T-helper 2 cell treated with Interferon-gamma antibody and Interleukin-4, amounts not matched to agents 100 ng/mL and 5 ng/mL, for 36 hours (primary cell): ENCODE measurements around the gene UVRAG. TPM values are rescaled to one million over a fixed set of nuclear protein-coding genes. Genes with fewer than 3 reads are reported as not detected.

ENCODE experiments used
- intact Hi-C: fragments of 100-400 bp; cut with micrococcal nuclease; formaldehyde crosslinking; loops from one replicate; pipeline ENCODE4 v1.15.1; 2023
- total RNA-seq: library from RNA; stranded (reverse); gene quantifications from 2 replicates; pipeline ENCODE4 v1.2.3, GENCODE V29; 2022

UVRAG gene
- total RNA-seq, 1 donor from 2014 or later, result 24.0 TPM

DNA sequence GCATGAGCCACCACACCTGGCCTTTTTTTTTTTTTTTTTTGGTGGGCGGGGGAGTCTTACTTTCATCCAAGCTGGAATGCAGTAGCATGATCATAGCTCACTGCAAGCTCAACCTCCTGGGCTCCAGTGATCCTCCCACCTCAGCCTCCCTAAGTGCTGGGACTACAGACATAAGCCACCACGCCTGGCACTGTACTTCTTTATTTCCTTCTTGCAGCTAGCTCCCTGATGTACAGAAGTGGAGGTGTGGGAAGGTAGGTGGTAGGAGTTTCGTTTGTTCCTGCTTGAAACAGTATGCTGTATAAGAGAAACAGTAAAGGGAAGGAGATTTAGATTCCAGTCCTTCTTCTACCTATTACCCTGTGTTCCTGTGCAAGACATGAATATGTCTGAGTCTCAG is 319.2 kb downstream of the UVRAG start:
- intact Hi-C loops, result no loop called here

DNA sequence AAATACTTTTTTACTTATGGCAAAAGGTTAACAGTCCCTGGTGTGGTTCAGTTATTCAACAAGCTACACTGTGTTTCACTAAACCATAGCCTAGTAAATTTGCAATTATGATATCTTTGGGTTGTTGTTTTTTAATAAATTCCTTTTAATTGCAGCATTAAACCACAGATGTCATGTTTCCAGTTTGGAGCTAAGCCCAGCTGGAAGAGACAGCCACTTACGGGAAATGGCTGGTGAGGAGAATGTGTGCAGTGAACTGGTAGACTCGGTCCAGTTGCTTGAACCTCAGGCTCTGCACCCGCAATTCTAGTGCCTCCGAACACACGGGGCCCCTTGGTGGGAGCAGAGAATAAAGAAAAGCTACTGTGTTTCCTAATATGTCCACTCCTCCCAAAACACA is 320.5 kb downstream of the UVRAG start:
- intact Hi-C loops, result no loop called here

DNA sequence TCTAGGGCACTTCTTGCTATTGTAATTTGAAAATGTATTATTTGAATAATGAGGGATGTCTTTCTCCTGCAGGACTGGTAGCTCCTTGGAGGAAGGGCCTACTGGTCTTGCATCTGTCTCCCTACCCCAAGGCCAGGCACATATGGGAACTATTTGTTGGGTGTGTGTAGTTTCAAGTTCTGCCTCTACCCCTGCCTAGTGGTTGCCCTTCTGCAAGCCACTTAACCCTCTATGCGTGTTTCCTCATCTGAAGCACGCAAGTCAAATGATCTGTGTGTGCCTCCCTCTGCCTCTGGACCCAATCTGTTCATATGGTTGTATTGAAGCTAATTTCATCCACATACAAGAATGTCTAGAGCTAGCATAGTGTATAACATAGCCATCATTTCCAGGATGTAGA is 324.3 kb downstream of the UVRAG start:
- intact Hi-C loops, result no loop called here

DNA sequence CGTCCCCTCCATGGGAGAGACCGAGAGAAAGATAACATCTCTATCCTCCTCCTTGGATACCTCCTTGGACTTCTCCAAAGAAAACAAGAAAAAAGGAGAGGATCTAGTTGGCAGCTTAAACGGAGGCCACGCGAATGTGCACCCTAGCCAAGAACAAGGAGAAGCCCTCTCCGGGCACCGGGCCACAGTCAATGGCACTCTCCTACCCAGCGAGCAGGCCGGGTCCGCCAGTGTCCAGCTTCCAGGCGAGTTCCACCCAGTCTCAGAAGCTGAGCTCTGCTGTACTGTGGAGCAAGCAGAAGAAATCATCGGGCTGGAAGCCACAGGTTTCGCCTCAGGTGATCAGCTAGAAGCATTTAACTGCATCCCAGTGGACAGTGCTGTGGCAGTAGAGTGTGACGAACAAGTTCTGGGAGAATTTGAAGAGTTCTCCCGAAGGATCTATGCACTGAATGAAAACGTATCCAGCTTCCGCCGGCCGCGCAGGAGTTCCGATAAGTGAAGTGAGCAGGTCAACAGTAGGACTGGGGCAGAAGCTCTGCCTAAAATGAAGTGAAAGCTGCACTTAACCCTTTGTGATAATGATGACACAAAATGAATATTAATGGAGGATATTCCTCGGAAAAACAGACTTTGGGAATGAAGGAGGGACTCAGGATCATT is 326.0 kb downstream of the UVRAG start:
- intact Hi-C loops, result no loop called here

DNA sequence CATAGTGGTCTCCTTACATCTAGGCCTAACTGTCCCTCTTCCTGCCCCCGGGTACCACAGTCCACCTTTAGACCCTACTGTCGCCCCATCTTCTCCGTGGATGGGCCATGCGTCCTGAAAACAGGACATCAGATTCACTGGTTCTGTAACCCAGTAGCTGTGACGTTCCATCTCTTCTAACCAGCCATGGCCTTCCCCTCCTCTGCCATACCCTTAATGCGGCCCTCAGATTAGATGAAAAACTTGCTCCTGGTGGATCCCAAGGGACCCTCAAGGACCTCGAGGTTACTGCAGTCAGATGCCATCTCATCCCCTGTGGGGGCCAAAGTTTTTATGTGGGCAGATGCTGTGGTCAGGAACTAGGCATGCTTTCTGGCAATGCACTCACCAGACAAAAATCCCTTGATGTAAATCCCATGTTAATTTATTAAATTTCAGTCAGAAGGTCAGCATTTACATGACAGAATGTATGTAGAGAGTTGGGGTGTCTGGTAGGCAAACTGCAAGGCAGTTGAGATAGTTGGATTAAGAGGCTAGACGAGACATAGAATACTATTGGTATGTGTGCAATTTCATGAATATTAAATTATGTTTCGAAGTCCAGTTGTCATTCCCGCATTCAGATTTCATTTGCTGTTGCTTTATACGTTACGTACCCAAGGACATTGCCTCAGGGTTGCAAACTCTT is 327.0 kb downstream of the UVRAG start:
- intact Hi-C loops, result no loop called here

- intact Hi-C loops, result no loop called here
These were observed 328.3 kb downstream of the UVRAG start for GRCh38 chr11:76143274-76143673.

GRCh38 chr11:76147106-76147740 is 332.2 kb downstream of the UVRAG start:
- intact Hi-C loops, result no loop called here

DNA sequence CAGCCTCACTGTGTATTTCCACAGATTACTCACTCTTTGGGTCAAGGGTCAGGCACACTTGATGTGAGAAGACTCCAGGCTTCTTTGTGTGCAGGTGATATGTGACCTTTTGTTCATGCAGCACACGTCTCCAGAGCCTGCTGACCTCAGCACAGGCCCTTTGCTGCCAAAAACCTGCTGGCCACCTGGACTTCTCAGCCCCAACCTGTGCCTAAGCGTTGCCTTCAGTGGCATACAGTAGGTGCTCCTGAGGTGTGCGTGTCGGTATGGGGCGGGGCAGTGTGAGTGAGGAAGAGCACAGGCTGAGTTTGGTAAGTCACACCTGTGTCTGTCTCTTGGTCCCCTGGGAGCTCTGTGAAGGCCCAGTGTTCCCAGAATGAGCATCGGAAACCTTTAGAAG is 333.2 kb downstream of the UVRAG start:
- intact Hi-C loops, result no loop called here

DNA sequence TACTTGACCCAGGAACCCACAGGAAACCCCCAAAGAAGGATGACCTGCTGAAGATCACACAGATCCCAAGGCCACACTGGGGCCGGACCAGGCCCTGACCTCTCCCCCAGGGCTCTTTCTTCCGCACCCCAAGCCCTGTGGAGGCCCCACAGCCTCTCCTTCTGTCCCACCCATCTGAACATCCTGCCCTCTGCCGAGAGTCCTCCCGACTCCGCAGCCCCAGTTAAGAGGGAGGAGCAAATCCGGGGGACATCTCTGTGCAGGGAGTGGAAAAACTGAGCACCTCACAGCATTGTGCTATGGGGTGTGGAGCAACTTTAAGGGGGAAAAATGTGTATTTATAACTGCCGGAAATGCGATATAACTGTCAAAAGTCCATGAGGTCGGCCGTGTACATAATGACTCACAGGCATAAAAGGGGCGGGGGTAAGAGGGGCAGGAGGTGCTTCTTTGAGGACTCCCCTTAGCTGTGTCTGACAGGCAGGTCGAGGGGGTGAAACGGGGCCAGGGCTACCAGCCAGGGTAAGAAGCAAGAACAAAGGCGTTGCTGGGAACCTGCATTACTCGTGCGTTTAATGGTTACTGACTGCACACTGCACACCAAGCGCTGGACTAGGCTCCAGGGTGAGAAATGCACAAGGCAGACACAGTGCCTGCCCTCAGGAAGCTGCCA is 334.1 kb downstream of the UVRAG start:
- intact Hi-C loops, result no loop called here

DNA sequence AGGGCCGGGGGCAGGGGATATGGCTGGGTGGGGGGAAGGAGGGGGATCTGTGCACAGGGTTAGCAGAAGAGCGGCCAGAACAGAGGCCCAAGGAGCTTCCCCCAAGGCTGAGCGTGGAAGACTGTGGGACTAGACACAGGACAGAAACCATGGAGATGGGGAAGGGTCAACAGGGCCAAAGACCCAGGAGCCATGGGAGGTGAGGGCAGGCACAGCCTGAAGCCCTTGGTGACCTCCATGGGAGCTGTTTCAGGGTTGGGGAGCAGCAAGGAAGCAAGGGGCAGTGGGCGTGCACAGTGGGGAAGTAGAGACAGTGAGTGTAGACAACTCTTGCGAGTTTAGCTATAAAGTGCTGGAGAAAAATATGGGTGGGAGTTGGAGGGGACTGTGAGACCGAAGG is 334.7 kb downstream of the UVRAG start:
- intact Hi-C loops, result loop anchor here (5.0 kb wide), 1 partner anchor 347 kb away; no protein-coding TSS in a partner anchor

DNA sequence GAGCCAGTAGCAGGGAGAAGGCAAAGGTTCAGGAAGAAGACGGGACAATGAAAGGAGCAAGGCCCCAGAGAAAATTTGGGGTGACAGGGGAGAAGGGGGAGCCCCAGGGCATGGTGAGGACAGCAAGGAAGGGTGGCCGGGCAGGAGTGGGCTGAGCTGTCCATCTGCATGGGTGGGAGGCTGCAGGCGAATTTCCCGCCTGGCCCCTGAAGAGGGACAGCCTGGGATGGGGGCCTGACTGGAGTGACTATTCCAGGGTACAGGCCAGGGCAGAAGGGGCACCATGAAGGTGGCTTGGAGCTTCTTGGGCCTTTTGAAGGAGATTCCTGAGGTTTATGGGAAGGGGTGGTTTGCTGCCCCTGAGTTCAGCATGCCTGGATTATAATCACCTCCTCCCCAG is 335.1 kb downstream of the UVRAG start:
- intact Hi-C loops, result loop anchor here (5.0 kb wide), 1 partner anchor 348 kb away; no protein-coding TSS in a partner anchor

DNA sequence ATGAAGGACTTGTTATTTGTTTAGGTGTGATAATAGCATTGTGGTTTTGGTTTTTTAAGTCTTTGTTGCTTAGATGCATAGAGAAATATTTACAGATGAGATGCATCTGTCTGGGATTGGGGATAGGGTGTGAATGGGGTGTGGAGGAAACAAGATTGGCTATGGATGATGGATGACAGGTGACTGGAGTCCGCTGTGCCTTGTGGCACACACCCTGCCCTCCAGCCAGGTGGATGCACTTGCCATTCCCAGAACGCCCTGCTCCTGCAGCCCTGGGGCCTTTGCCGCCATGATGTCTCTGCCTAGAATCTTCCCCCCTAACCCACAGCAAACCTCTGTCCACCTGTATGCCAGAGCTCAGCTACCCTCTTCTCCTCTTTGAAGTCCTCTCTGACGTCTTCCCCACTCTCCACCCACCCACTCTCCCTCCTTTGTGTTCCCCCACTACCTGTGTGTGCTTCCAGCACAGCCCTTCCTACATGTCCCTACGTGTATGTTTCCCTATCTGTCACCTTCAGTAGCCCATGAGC is 336.6 kb downstream of the UVRAG start:
- intact Hi-C loops, result loop anchor here (1.0 to 5.0 kb wide), 2 partner anchors 254 to 349 kb away; no protein-coding TSS in a partner anchor

DNA sequence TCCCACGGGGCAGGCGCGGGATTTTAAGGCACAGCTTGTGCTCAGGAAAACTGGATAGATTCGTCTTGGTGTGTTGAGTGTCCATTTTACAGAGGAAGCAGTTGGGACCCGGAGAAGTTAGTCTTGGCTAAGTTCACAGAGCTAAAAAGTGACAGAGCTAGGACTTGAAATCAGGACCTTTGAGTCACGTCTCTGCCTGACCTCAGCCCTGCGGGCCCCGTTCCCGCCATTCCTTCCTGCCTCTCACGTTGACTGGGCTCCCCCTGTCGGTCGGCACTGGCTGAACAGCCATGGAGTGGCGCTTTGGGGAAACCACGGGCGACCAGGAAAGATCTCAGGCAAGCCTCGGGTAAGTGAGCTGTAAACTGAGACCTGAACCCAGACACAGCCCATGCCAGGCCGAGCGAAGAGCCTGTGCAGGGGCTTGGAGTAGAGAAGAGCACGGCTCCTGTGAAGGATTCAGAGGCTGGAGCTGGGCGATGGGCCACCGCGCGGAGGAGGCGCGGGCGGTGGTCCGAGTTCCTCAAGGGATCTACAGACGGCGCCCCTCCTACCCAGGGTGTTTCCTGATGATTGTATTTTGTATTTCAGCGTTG is 337.2 kb downstream of the UVRAG start:
- intact Hi-C loops, result loop anchor here (1.0 to 5.0 kb wide), 2 partner anchors 255 to 350 kb away; no protein-coding TSS in a partner anchor

- intact Hi-C loops, result loop anchor here (1.0 to 5.0 kb wide), 2 partner anchors 256 to 351 kb away; no protein-coding TSS in a partner anchor
These were observed 337.9 kb downstream of the UVRAG start for GRCh38 chr11:76152741-76153570.

DNA sequence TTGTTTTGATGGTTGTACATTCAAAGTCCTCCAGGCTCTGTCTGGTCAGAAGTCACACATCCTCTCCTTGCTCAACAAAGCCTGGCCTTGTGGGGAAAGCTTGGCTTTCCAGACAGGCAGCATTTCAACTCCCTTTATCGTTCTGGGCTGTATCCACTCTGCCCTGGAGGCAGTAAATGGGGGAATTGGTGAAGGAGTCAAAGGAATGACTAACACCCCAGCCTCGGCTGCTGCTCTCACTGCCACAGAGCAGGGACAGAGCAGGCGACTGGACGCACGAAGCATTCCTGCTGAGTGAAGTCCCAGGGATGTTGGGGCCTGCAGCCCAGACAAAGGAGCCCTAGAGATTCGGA is 338.5 kb downstream of the UVRAG start:
- intact Hi-C loops, result loop anchor here (5.0 kb wide), 1 partner anchor 351 kb away; no protein-coding TSS in a partner anchor

DNA sequence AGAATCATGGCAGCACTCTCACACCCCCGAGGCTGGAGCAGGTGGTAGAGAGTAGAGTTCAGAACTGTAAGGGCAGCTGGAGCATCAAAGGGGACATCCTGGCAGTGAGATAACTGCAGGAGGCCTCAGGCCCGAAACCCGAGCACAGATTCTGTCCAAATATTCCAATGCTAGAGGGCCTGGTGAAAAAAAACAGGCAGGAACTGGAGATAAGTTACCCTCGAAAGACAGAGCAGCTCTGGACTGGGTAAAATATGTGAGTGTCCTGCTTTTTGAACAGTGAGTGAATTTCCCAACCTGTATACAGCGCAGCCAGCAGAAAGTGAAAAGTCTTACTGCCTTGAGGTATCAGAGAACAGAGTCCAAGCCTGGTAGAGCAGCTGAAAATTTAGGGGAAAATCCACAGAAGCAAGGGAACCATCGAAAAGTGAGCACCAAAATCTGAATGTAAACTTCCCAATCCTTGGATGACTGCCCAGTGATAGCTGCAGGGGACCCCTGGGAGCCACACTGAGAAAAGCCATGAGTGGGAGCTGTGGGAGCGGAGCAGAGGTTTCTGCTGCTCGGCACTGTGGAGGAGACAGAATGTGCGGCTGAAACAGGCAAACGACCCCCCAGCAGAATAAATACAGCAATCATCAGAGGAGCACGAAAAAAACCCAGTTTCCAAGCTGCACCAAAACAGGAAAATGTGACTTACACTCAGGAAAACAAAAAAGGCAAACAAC is 340.7 kb downstream of the UVRAG start:
- intact Hi-C loops, result no loop called here

GRCh38 chr11:76156971-76157427 is 342.0 kb downstream of the UVRAG start:
- intact Hi-C loops, result no loop called here

DNA sequence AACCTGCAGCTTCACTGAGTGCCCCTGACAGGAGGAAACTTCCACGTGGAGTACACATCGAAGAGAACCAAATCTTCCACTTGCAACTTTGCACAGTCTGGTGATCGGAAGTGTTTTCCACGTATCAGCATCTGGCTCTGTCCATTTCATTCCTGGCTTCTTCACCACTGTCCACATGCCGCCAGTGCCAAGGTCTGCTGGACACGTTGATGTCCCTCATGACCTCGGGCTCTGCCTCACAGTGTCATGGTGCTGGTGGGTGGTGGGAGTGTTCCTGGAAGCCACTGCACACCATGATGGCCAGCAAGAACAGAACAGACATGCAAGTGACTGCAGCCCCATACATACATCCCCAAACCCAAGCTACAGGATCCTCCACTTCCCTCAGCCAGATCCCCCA is 342.9 kb downstream of the UVRAG start:
- intact Hi-C loops, result no loop called here
